NCI-H2029 treated with DMSO at 0.1 percent for 48 hours (cell line): Measurements from ENCODE around the gene METRN.
"Not testable (repeated sequence)": the region's sequence is repeated elsewhere in the genome, so short reads cannot be mapped to it uniquely, and the experiment has no call there.

Source experiments
- DNase-seq: peaks from one replicate; lab custom pipeline; 2025; lab: John Stamatoyannopoulos, UW

Gene METRN

GRCh38 chr16:735982-736453 is 21.1 kb downstream of the METRN start:
- DNase-seq, result no peak

DNA sequence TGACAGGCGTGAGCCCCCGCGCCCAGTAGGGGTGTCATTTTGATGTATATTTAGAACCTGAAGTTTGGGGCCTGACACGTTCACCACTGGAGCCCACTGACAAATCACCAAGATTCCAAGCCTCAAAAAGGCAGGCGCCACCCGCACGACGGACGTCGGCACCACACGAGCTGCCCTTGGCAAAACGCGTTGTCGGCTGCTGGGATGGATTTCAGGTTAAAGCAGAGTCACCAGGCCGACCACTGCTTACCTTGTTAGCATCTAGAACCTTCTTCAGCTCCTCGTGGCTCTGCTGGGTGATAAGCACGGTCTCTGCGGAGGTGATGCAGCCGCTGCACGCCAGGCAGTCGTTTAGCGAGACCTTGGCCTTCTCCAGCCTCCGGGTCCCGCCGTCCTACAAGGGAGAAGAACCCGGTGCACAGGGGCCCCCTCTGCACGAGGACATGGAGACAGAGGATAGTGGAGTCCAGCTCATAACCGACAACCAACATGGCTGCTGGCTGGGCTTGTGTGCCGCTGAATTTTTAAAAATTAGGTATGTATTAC is 22.1 kb downstream of the METRN start:
- DNase-seq, result no peak

DNA sequence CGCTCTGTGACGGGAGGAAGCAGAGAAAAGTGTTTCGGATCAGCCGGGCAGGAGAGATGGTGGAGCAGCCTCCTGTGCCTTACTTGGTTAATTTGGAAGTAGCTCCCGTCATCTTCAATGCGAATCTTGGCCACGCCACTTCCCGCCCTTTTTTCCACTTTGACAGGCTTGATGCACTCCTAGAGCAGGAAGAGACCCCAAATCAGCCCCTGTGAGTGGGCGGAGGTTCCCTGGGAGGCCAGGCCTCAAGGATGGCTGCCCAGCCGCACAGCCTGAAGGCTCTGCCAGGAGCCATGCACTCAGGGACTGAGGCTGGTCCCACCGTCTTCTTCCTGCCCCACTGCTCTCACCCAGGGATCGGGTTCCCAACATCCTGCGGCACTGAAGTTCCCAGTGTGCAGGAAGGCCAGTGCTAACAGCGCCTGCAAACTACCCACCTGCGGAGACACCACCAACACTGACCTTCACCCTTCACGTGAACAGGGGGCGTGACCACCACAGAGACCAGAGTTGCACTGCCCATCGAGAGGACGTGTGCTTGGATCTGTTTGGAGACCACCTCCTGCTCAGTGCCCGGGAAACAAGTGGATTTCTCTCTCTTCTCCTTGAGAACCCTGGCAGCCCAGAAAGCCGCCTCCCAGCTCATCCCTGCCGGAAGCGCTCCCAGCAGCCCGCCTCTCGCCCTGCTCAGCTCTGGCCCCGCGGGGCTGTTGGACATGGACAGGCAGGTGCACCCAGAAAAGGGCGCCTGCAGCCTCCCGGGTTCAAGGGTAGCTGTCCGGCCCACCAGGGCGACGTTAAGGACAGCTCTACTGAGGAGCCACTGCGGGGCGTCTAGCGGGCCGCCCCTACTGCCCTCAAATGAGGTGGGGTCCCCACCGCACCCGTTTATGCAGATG is 24.9 kb downstream of the METRN start:
- DNase-seq, result no peak

- DNase-seq, result no peak
Observed at GRCh38 chr16:740459-740763, 25.5 kb downstream of the METRN start.

GRCh38 chr16:740764-741505 is 26.0 kb downstream of the METRN start, which contains the start of gene CIAO3:
Gene CIAO3 (minus strand): TSS chr16:740997. CDS start chr16:740985, 12 bp downstream.
- peak; percentile 24 for DNase-seq

DNA sequence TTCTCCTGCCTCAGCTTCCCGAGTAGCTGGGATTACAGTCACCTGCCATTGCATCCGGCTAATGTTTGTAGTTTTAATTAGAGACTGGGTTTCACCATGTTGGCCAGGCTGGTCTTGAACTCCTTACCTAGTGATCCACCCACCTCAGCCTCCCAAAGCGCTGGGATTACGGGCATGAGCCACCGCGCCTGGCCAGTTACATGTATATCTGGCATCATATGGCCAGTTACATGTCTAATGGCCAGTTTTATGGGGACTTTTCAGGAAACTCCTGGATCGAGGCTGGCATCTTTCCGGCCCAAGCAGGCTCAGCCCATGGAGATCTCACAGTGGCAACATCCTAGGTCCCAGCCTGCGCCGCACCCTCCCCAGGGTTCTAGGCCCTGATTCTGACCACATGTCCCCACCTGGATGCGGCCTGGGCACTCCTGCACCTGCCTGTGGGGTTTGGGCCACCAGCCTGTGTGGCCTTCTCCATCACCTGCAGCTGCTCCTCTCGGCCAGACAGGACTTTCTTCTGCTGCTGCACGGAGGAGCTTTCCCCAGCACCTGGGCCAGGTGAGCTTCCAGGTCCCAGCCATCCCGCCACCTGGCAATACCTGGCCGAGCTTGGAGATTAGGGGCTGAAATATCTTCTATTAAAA is 27.2 kb downstream of the METRN start:
- no peak for DNase-seq

- not testable (repeated sequence) for DNase-seq
Observed at GRCh38 chr16:742894-743293, 28.0 kb downstream of the METRN start.

DNA sequence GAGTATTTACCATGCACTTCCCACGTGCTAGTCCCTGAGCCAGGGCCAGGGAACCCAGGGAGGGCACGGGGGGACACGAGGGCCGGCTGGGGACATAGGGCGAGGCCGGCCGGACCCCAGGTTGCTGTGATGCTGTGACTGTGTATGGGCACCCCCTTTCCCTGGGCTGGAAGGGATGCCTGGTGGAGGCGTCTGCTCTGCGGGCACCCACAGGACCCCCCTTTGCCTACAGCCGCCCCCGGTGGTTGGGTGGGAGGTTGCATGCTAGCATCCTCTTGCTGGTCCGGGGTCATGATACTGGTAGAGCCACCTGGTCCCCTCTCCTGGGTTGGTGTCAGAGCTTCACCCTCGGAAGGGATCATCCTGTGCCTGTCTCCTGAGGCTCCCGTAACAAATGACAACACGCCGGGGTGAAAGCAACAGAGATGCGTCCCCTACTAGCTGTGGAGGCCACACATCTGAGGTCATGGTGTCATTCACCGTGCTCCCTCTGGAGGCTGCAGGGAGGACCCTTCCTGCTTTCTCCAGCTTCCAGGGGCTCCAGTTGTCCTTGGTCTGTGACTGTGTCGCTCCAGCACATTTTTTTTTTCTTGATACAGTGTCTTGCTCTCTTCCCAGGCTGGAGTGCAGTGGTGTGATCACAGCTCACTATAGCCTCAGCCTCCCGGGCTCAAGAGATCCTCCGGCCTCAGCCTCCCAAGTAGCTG is 29.0 kb downstream of the METRN start:
- DNase-seq, result no peak

- DNase-seq, result no peak
Observed at GRCh38 chr16:745739-746138, 30.8 kb downstream of the METRN start.

DNA sequence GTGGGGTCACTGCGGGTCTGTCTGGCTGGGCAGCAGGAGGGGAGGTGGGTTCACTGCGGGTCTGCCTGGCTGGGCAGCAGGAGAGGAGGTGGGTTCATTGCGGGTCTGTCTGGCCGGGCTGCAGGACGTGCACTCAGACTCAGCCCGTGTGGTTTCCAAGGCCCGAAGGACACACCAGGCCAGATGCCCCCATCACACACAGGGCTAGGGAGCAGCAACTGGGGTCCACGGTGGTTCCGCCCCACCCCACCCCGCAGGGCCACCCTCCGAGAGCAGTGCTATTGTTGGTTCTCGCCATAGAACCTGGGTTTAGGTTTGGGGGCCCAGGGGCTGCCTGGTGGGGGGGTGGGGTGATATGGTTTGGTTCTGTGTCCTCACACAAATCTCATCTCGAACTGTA is 31.7 kb downstream of the METRN start:
- DNase-seq, result no peak

GRCh38 chr16:747978-748746 is 33.2 kb downstream of the METRN start:
- no peak for DNase-seq

- no peak for DNase-seq
Observed at GRCh38 chr16:749010-749409, 34.1 kb downstream of the METRN start.

- DNase-seq, result no peak
Observed at GRCh38 chr16:750485-750884, 35.6 kb downstream of the METRN start.

DNA sequence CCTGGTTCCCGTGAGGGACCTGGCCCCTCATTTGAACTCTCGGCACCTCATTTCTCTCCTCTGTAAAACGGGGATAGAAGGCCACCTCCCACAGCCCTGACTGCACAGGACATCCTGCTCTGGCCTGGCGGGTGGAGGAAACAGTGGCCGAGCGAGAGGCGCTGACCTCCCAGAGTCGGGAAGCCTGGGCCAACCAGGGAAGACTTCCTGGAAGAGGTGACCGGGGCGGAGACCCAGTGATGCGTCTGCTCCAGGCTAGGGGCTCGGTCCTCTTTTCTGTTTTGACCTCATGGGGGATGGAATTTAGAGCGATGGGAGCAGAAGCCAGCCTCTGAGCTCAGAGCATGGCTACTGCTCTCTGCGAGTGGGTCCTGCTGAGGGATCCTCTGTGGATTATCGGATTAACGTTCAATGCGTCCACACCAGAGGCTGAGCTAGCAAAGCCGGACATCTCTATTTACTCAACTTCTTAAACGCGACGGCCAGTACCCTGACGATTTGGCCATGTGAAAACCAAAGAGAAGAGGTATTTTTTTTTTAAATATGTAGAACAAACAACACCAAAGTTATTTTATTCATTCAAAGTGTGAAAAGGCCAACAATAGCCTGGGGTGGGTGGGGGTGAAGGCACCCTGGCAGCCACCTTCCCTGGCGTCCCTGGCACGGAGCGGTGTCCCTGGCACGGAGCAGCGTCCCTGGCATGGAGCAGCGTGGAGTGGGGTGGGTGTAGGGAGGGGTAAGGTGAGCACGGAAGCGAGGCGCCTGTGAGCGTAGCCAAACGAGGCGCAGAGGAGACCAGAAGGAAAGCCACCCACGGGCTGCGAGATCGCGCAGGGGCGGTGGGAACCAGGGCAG is 36.5 kb downstream of the METRN start:
- no peak for DNase-seq

- DNase-seq, result no peak
Observed at GRCh38 chr16:752007-752312, 37.0 kb downstream of the METRN start.

- DNase-seq, result not testable (repeated sequence)
Observed at GRCh38 chr16:754121-754607, 39.2 kb downstream of the METRN start.

DNA sequence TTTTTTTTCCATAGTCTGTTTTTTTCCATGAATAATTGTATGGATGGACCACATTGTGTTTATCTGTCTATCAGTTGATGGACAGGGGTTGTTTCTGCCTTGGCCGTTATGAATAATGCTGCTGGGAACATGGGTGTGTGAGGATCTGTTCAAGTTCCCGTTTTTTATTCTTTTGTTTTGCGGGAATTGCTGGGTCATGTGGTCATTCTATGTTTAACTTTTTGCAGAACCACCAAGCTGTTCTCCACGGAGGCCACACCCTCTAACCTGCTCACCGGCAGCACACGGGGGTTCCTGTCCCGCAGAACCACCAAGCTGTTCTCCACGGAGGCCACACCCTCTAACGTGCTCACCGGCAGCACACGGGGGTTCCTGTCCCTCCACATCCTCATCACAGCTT is 39.7 kb downstream of the METRN start:
- no peak for DNase-seq

DNA sequence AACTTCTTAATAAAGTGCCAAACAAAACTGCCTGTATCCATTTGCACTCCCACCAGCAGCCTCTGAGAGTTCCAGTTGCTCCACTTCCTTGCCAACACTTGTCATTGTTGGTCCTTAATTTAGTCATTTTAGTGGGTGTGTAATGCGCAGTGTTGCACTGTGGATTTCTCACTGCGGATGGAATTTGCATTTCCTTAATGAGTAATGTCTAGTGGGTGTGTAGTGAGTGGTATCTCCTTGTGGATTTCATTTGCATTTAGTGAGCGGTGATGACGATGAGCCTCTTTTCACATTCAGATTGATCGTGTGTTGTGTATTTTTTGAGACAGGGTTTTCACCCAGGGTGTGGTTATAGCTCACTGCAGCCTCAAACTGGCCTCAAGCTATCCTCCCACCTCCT is 41.5 kb downstream of the METRN start:
- DNase-seq, result no peak

- DNase-seq, result no peak
Observed at GRCh38 chr16:759110-759910, 44.4 kb downstream of the METRN start.
